ENCODE results near the gene ARMC7. TPM values are rescaled to one million over a fixed set of nuclear protein-coding genes. Genes with fewer than 3 reads are reported as not detected.
A peak's percentile ranks its signal among the peaks of the same experiment; 100 is the strongest.

Gene ARMC7
- total and polyA plus RNA-seq, 12 donors, result 3.7 to 13.8 (median 7.8) TPM

DNA sequence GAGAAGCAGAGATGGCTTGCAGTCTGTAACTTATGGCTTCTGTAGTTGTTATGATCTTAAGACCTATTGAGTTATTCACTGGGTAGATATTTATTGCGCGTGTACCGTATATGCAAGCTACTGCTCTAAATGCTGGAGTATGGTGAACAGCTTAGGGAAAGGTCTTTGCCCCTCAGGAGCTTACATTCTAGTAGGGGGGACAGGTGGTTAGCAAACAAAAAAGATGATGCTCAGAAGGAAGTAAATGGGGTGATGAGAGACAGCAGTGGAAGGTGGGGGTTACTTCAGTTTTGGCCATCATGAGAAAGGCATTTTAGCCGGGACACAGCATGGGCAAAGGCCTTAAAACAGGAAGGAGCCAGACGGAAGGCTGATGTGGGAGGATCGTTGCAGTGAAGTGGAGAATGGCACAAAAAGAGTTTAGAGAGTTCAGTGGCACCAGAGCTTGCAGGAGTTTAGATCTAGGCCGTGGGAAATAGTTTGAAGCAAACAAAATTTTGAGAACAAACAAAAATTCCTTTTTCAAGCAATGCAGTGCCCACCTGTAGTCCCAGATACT lies 2.1 kb downstream of the ARMC7 start:
- H3K4me3 ChIP-seq, result no peak overlapping the region
- no peak overlapping the region for H3K27ac ChIP-seq
- H3K27me3 ChIP-seq, result no peaks in the 10 kb centered on the region
- no peaks in the 10 kb centered on the region for H3K9me3 ChIP-seq (replicated peaks in 1 of 3)
- TF ChIP-seq, protein P1, sequence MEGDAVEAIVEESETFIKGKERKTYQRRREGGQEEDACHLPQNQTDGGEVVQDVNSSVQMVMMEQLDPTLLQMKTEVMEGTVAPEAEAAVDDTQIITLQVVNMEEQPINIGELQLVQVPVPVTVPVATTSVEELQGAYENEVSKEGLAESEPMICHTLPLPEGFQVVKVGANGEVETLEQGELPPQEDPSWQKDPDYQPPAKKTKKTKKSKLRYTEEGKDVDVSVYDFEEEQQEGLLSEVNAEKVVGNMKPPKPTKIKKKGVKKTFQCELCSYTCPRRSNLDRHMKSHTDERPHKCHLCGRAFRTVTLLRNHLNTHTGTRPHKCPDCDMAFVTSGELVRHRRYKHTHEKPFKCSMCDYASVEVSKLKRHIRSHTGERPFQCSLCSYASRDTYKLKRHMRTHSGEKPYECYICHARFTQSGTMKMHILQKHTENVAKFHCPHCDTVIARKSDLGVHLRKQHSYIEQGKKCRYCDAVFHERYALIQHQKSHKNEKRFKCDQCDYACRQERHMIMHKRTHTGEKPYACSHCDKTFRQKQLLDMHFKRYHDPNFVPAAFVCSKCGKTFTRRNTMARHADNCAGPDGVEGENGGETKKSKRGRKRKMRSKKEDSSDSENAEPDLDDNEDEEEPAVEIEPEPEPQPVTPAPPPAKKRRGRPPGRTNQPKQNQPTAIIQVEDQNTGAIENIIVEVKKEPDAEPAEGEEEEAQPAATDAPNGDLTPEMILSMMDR (IDR thresholded peaks at IDR 0.05), result no peak
- TF ChIP-seq POLR2A (IDR thresholded peaks at IDR 0.05), result no peak
- 79 to 89% (median 84%) methylated on average over 7 of the region's 7 CpGs for WGBS, 4 donors
- DNase-seq, result no peak
- intact Hi-C loops (cut with DNase I), result loop anchor here (5.0 to 10.0 kb wide), 3 partner anchors 60 to 93 kb away; partner anchors contain the start of gene NUP85 (in 1 of the 2)
- no peaks in the 10 kb centered on the region for H3K36me3 ChIP-seq (replicated peaks in 1 of 2)
- H3K4me1 ChIP-seq (replicated peaks in 1 of 2), result peaks cover 0 to 26% of the 10 kb centered on the region in 2 donors

DNA sequence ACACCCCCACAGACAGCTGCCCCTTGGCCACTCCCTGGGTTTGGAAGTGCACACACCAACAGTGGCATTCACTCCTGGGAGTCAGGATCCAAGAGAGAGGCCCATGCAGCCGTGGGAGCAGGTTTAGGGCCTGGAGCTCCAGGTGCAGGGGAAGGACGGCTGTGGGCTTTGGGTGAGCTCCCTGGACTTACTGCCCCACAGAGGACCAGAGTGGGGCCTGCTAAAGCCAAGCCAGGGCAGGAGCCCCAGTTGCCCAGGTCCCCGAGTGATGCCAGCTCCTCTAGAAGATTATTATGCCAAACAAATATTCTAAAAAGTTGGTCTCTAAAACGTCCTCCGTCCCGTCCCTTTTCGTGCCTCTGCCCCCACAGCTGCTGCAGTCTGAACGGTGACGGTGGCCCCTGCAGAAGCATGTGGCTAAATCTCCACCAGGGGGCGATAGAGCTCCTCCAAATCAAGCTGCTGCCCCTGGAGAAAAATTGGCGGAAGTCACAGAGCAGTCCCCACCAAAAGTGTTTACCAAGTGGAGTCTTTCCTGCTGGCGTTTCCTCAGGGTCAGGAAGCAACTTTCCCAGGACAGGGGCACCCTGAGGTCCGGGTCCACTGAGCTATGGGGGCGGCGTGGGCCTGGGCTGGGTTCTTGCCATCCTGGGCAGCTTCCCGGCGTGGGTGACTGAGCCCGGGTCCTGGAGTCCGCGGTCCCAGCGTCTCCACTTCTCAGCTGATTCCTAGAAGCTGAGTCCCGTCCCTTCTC lies 4.2 kb downstream of the ARMC7 start:
- peak; percentile 87 to 96 (median 90) for DNase-seq
- H3K27me3 ChIP-seq, result no peaks in the 10 kb centered on the region
- H3K36me3 ChIP-seq (replicated peaks in 1 of 2), result no peaks in the 10 kb centered on the region
- 1 to 6% (median 3%) methylated on average over 19 to 22 of the region's 22 CpGs for WGBS, 4 donors
- H3K4me3 ChIP-seq, result peak overlapping the region in 2 of 4 donors; percentile 8 to 68
- intact Hi-C loops (cut with DNase I), result loop anchor here (5.0 to 10.0 kb wide), 3 partner anchors 58 to 91 kb away; partner anchors contain the start of gene NUP85 (in 1 of the 2)
- peak overlapping the region in 3 of 5 donors; percentile 35 to 85 (median 76) for H3K27ac ChIP-seq
- peaks cover 0 to 25% of the 10 kb centered on the region in 2 donors for H3K4me1 ChIP-seq (replicated peaks in 1 of 2)
- H3K9me3 ChIP-seq (replicated peaks in 1 of 3), result no peaks in the 10 kb centered on the region
- TF ChIP-seq, protein P1 (IDR thresholded peaks at IDR 0.05), result peak; percentile 93 to 99 (median 94)
- no peak for TF ChIP-seq POLR2A (IDR thresholded peaks at IDR 0.05)

DNA sequence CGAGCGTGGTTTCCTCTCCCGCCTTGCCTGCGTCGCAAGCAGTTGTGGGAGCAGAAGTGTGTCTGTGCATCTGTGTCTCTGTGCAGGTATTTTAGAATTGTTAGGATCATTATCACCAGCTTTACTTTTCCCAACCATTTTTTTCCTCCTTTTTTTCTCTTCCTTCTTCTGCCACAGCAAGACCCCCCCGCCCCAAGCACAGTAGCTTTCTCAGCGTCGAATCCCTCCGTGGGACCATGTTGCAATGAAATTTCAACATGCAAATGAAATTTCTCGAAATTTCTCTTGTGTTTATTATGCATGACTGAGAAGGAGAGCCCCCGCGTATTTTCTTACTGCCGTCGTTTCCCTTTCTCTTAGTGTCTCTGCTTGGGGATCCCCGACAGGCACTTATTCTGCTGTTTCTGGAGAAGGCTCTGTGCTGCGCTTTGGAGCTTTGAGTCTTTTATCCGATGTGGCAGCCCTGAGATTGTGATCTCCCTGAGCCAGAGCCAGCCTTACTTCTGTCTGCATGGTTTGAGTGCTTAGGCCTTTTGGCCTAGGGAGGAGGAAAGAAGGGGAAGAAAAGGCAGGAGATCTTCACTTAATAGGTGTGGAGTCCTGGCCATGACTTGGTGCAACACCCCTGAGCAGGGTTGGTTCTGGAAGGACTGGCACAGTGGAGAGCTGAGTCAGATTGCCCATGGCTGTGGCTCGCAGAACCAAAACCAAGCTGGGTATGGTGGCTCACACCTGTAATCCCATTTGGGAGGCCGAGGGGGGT lies 5.0 kb downstream of the ARMC7 start:
- TF ChIP-seq, protein P1 (IDR thresholded peaks at IDR 0.05), result no peak
- no peak for TF ChIP-seq POLR2A (IDR thresholded peaks at IDR 0.05)
- Histone ChIP-seq H3K36me3 (replicated peaks in 1 of 2) (no peaks in the 10 kb centered on the region), H3K4me3 (peak overlapping the region in 1 of 4 donors; percentile 68), H3K27me3 (no peaks in the 10 kb centered on the region), H3K9me3 (replicated peaks in 1 of 3) (no peaks in the 10 kb centered on the region), H3K27ac (peak overlapping the region in 2 of 5 donors; percentile 76 to 85), H3K4me1 (replicated peaks in 1 of 2) (peaks cover 0 to 19% of the 10 kb centered on the region in 2 donors)
- intact Hi-C loops (cut with DNase I), result loop anchor here (5.0 to 10.0 kb wide), 3 partner anchors 58 to 90 kb away; partner anchors contain the start of gene NUP85 (in 1 of the 2)
- WGBS, 4 donors, result 45 to 50% (median 47%) methylated on average over 19 of the region's 19 CpGs
- DNase-seq, result no peak

DNA sequence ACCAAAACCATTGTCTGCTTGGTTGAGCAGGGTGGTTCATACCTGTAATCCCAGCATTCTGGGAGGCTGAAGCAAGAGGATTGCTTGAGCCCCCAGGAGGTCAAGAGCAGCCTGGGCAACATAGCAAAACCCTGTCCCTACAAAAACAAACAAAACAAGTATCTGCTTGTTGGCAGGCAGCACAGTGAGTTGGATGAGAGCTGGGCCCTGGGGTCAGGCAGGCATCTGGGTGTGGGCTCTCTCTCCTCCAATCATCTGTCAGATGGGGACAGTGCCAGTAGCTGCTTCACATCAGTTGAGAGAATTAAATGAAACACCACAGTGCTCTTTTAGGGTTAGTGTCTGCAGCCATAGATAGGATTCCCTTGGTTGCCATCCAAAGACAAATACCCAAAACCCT lies 5.8 kb downstream of the ARMC7 start:
- Histone ChIP-seq H3K27me3 (no peaks in the 10 kb centered on the region), H3K4me1 (replicated peaks in 1 of 2) (peaks cover 0 to 17% of the 10 kb centered on the region in 2 donors), H3K9me3 (replicated peaks in 1 of 3) (no peaks in the 10 kb centered on the region), H3K4me3 (no peak overlapping the region), H3K27ac (no peak overlapping the region), H3K36me3 (replicated peaks in 1 of 2) (no peaks in the 10 kb centered on the region)
- intact Hi-C loops (cut with DNase I), result loop anchor here (10.0 kb wide), 2 partner anchors 79 to 89 kb away; partner anchors contain the start of gene NUP85 (in 1 of the 2)
- TF ChIP-seq, protein P1 (IDR thresholded peaks at IDR 0.05), result no peak
- TF ChIP-seq POLR2A (IDR thresholded peaks at IDR 0.05), result no peak
- DNase-seq, result no peak
